ENCODE results near the gene CHL1. TPM values are rescaled to one million over a fixed set of nuclear protein-coding genes. Genes with fewer than 3 reads are reported as not detected.

CHL1 gene
- total RNA-seq, 2 experiments from 2014 or later = not detected

DNA sequence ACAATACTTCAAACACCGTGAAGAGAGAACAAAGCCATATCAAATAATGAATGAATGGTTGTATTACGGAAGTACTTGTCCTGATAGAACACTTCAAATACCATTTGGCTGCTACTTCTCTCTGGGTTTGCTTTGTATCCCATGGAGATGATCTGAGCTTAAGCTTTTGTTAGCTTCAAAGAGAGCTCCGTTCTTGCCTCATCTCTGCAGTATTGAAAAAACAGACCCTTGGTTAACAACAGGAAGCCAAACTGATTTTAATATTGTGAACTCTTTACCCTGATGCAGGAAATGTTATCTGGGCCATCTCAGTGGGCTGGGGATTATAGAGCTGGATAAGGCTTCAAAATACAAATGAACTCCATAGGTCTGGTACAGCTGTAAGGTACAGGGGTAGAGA lies 101.0 kb downstream of the CHL1 start:
- Mint-ChIP-seq H3K4me1 (ENCODE audit: low read depth) (no peaks in the 10 kb centered on the region), H3K9me3 (ENCODE audit: insufficient read depth) (peaks cover 6% of the 10 kb centered on the region), H3K27me3 (ENCODE audit: low read depth) (no peaks in the 10 kb centered on the region), H3K36me3 (ENCODE audit: low read depth) (no peaks in the 10 kb centered on the region), H3K4me3 (no peak overlapping the region), H3K27ac (no peak overlapping the region)
- ATAC-seq (no peak), DNase-seq (no peak)
- POLR2A ChIA-PET = no interaction called here
- CTCF ChIA-PET = no interaction called here

DNA sequence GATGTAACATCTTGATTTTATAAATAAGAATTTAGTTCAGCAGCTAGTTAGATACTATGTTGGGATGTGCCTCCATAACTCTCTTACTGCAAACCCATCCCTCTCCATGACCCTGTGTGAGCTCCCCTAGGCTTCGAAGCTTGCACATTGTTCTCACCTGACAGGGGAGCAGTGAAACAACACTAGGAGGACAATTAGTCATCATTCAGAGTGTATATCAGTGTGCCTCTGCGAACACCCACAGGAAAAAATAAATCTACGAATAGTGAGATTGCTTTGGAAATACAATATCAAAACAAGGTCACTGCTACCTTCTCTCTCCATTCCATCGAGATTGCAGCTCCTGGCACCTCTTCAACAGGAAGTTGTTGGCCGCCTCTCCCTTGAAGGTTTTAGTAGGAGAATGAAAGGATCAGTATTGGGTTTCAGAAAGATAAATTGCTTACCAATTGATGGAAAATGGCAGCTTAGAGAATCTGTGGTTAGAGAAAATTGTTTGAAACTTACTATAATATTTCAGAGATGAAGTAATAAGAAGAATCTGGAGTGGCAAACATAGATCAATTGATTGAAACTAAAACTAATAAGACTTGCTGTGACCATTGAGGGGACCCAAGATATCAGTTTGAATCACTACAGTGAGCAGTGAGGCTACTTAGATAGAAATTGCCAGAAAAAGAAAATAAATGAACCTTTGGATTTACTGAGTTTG lies 103.2 kb downstream of the CHL1 start:
- Mint-ChIP-seq H3K9me3 (ENCODE audit: insufficient read depth) (peaks cover 9% of the 10 kb centered on the region), H3K27me3 (ENCODE audit: low read depth) (no peaks in the 10 kb centered on the region), H3K4me3 (no peak overlapping the region), H3K36me3 (ENCODE audit: low read depth) (no peaks in the 10 kb centered on the region), H3K4me1 (ENCODE audit: low read depth) (no peaks in the 10 kb centered on the region), H3K27ac (no peak overlapping the region)
- ATAC-seq = no peak
- DNase-seq = no peak
- ChIA-PET POLR2A (no interaction called here), CTCF (no interaction called here)

DNA sequence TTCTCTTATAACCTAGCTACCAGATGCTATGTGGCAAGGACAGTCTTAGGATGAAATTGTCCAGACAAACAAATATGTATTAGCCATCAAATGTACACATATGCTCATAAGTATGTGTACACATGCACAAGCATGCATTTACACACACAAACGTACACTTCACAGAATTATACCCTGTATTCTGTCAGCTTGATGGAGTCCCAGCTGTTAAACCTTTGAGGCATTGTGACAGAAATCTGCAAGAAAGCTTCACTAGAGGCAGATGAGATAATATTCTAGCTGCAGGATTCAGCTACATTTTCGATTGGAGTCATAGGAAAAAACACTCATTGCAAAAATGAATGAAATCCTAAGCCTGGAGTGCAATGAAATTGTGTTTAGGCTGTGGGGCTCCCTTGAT lies 110.6 kb downstream of the CHL1 start:
- no peaks in the 10 kb centered on the region for H3K27me3 Mint-ChIP-seq (ENCODE audit: low read depth)
- H3K4me3 Mint-ChIP-seq = no peak overlapping the region
- H3K27ac Mint-ChIP-seq = no peak overlapping the region
- ChIA-PET POLR2A (no interaction called here), CTCF (no interaction called here)
- ATAC-seq = no peak
- H3K9me3 Mint-ChIP-seq (ENCODE audit: insufficient read depth) = peaks cover 4% of the 10 kb centered on the region
- no peaks in the 10 kb centered on the region for H3K4me1 Mint-ChIP-seq (ENCODE audit: low read depth)
- DNase-seq = no peak
- no peaks in the 10 kb centered on the region for H3K36me3 Mint-ChIP-seq (ENCODE audit: low read depth)

DNA sequence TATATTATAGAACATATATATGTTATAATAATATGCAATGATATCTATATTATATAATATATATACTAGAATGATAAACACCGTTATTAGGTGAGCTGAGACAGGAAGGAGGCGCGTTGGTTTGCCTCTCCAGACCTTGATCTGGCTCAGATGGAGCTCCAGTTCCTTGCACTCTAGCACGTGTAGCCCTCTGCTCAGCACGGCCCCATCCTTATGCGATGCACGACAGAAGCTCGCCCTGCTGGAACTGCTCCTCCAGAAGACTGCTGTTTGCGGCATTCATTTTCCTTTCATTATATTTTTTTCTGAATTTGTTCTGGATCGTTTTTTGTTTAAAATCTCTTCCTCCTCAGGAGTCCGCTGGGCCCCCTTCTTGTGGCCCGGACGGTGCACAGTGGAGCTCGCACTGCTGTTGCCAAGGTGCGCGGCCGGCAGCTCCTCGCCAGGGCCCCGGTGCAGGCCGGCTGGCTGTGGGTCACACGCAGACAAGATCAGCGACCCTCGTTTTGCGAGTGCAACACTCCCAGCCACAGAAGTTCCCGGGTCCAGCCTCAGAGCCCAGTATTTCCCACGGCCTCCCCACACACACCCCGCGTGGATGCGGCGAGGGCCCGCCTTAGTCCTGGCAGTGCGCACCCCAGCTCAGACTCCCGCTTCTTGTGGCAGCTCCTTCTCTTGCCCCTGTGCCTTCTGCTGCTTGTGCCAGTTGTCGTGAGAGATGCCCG lies 112.2 kb downstream of the CHL1 start:
- Mint-ChIP-seq H3K9me3 (ENCODE audit: insufficient read depth) (peaks cover 4% of the 10 kb centered on the region), H3K4me3 (no peak overlapping the region), H3K27ac (no peak overlapping the region), H3K27me3 (ENCODE audit: low read depth) (no peaks in the 10 kb centered on the region), H3K4me1 (ENCODE audit: low read depth) (no peaks in the 10 kb centered on the region), H3K36me3 (ENCODE audit: low read depth) (no peaks in the 10 kb centered on the region)
- ATAC-seq (no peak), DNase-seq (no peak)
- CTCF ChIA-PET = interaction anchor here (0.9 kb wide), 1 partner anchor 45 kb away, joined by 3 read pairs; no protein-coding TSS in a partner anchor
- POLR2A ChIA-PET = no interaction called here

DNA sequence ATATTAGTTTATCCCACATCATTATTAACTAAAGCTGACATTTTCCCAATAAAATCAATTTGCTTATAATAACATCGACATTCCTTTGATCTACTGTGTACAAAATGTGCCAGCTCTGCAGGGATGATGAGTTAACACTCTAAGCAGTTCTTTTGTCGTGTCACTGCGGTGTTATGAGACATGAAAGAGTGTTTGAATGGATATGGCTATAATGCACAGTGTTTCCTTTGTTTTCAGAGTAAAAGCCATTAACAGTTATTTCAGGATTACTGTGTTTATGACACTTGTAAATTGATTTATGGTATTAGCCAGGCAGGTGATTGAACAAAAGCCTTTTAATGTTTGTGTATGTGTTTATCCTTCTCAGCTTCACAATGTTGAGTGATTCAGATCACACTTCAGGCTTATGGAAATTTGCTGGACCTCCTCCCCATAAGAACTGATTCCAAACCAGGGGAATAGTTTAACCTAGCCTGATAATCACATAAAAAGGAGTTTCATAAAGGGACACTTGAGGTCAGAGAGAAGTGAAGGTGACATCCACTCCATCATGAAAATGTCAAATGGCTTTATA lies 115.7 kb downstream of the CHL1 start:
- no peaks in the 10 kb centered on the region for H3K9me3 Mint-ChIP-seq (ENCODE audit: insufficient read depth)
- CTCF ChIA-PET = no interaction called here
- DNase-seq (no peak), ATAC-seq (no peak)
- POLR2A ChIA-PET = no interaction called here
- no peak overlapping the region for H3K27ac Mint-ChIP-seq
- no peak overlapping the region for H3K4me3 Mint-ChIP-seq
- no peaks in the 10 kb centered on the region for H3K36me3 Mint-ChIP-seq (ENCODE audit: low read depth)
- no peaks in the 10 kb centered on the region for H3K27me3 Mint-ChIP-seq (ENCODE audit: low read depth)
- H3K4me1 Mint-ChIP-seq (ENCODE audit: low read depth) = no peaks in the 10 kb centered on the region

DNA sequence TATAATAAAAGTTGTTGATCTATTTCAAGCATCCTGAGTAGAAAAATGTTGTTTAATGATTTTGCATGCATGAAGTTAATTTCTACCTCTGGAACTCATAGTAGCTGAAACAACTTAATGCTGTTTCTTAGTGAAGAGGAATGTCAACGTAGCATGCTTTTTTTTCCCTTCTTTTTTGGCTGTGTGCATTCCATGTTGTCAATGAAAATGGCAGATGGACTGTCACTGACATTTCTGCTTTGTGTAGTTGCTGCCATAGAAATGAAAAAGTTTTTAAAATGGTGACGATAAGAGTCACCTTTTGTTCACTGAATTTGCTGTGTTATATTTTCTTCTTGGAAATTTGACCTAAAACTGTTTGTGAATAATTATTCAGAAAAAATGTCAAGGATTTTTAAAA lies 116.3 kb downstream of the CHL1 start:
- no peak for ATAC-seq
- Mint-ChIP-seq H3K36me3 (ENCODE audit: low read depth) (no peaks in the 10 kb centered on the region), H3K27me3 (ENCODE audit: low read depth) (no peaks in the 10 kb centered on the region), H3K27ac (no peak overlapping the region), H3K9me3 (ENCODE audit: insufficient read depth) (no peaks in the 10 kb centered on the region), H3K4me1 (ENCODE audit: low read depth) (no peaks in the 10 kb centered on the region), H3K4me3 (no peak overlapping the region)
- no peak for DNase-seq
- CTCF ChIA-PET = no interaction called here
- POLR2A ChIA-PET = no interaction called here

DNA sequence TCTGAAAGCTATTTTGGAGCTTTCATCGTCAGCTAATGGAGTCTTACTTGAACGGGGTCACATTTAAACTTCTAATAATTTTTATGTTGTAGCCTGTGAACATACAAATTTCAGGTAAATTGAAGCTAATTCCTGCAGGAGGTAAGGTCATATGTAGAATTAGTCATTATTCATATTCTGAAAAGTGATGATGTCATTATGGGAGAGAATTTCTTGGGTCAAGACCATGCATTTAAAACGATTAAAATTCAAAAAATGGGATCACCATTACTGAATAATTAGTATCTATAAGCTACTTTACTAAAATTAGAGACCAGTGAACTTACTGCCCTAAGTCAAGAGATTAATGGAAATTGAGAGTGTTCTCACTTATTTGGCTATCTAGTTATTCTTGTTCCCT lies 120.4 kb downstream of the CHL1 start:
- no peaks in the 10 kb centered on the region for H3K36me3 Mint-ChIP-seq (ENCODE audit: low read depth)
- no peak for DNase-seq
- no peak overlapping the region for H3K4me3 Mint-ChIP-seq
- H3K27me3 Mint-ChIP-seq (ENCODE audit: low read depth) = no peaks in the 10 kb centered on the region
- no peak overlapping the region for H3K27ac Mint-ChIP-seq
- no peaks in the 10 kb centered on the region for H3K9me3 Mint-ChIP-seq (ENCODE audit: insufficient read depth)
- H3K4me1 Mint-ChIP-seq (ENCODE audit: low read depth) = no peaks in the 10 kb centered on the region
- ATAC-seq = no peak
- CTCF ChIA-PET = interaction anchor here (1.5 kb wide), 1 partner anchor 37 kb away, joined by 5 read pairs; no protein-coding TSS in a partner anchor
- POLR2A ChIA-PET = no interaction called here

DNA sequence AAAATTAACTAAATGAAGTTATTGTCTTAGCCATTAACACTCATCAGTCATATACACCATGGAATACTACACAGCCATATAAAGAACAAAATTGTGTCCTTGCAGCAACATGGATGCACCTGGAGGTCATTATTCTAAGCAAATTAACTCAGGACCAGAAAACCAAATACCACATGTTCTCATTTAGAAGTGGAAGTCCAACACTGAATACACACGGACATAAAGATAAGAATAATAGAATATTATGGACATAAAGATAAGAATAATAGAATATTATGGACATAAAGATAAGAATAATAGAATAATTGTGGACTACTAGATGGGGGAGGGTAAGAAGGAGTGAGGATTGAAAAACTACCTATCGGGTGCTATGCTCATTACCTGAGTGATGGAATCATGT lies 122.3 kb downstream of the CHL1 start:
- no peak for DNase-seq
- Mint-ChIP-seq H3K27ac (no peak overlapping the region), H3K27me3 (ENCODE audit: low read depth) (no peaks in the 10 kb centered on the region), H3K36me3 (ENCODE audit: low read depth) (no peaks in the 10 kb centered on the region), H3K4me3 (no peak overlapping the region), H3K9me3 (ENCODE audit: insufficient read depth) (no peaks in the 10 kb centered on the region), H3K4me1 (ENCODE audit: low read depth) (no peaks in the 10 kb centered on the region)
- POLR2A ChIA-PET = no interaction called here
- ATAC-seq = no peak
- CTCF ChIA-PET = no interaction called here

DNA sequence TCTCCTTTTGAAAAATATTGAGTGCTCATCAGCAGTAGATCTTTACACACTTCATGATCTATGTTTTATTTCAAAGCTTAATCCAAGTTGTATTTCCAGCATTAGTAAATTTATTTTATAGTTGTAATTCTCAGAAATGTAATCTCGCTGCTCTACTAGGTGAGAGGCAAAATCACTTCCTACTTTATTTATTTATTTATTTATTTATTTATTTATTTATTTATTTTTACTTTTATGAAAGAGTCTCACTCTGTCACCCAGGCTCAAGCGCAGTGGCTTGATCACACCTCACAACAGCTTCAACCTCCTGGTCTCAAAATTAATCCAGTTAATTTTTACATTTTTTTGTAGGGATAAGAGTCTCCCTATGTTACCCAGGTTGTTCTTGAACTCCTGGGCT lies 127.9 kb downstream of the CHL1 start:
- Mint-ChIP-seq H3K4me1 (ENCODE audit: low read depth) (no peaks in the 10 kb centered on the region), H3K4me3 (no peak overlapping the region), H3K36me3 (ENCODE audit: low read depth) (no peaks in the 10 kb centered on the region), H3K27me3 (ENCODE audit: low read depth) (no peaks in the 10 kb centered on the region), H3K27ac (no peak overlapping the region), H3K9me3 (ENCODE audit: insufficient read depth) (no peaks in the 10 kb centered on the region)
- CTCF ChIA-PET = no interaction called here
- POLR2A ChIA-PET = no interaction called here
- ATAC-seq (no peak), DNase-seq (no peak)

DNA sequence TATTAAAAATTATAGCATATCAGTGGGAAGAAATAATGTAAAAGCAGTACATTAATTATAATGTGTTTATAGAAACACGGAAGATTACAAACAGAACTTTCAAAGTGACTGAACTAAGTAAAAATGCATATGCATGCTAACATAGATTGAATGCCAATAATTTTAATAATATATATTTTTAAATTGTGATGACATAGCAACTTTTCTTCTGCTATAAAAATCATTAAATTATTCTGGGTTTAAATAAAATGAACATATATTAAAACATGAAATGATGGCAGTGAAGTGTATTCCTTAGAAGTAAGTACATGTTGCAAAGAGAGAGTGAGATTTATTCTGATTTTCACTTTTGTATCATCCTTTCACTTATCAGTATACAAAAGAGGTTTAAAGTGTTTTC lies 128.9 kb downstream of the CHL1 start:
- ChIA-PET POLR2A (no interaction called here), CTCF (no interaction called here)
- DNase-seq = no peak
- Mint-ChIP-seq H3K36me3 (ENCODE audit: low read depth) (no peaks in the 10 kb centered on the region), H3K27me3 (ENCODE audit: low read depth) (no peaks in the 10 kb centered on the region), H3K4me1 (ENCODE audit: low read depth) (no peaks in the 10 kb centered on the region), H3K27ac (no peak overlapping the region), H3K9me3 (ENCODE audit: insufficient read depth) (no peaks in the 10 kb centered on the region), H3K4me3 (no peak overlapping the region)
- no peak for ATAC-seq

DNA sequence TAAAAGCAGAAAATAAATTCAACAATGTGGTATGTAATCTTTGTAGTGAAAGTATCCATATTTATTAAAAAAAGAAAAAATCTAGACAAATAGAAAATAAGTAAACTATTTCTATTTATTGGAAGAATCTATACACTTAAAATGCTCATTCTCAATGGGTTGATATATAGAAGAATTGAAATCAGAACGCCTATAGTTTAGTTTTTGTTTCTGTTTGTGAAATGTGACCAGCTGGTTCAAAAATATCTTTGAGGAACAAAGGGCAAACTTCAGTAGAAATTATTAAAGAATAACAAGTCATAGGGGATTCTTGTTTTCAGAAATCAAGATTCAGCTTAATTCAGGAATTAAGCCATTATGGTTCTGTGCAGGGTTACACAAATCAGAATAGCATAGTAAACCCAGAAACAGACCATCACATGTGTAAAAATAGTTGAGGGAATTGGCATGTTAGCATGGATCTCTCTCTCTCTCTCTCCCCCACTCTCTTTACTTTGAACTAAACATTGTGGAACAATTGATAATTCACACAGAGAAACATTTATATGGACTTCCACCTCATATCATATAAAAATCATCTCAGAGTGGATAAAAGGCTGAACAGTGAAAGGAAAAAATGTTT lies 134.0 kb downstream of the CHL1 start:
- H3K27ac Mint-ChIP-seq = no peak overlapping the region
- H3K36me3 Mint-ChIP-seq (ENCODE audit: low read depth) = no peaks in the 10 kb centered on the region
- H3K4me1 Mint-ChIP-seq (ENCODE audit: low read depth) = no peaks in the 10 kb centered on the region
- ChIA-PET POLR2A (no interaction called here), CTCF (no interaction called here)
- no peaks in the 10 kb centered on the region for H3K27me3 Mint-ChIP-seq (ENCODE audit: low read depth)
- ATAC-seq = no peak
- no peak overlapping the region for H3K4me3 Mint-ChIP-seq
- no peak for DNase-seq
- H3K9me3 Mint-ChIP-seq (ENCODE audit: insufficient read depth) = no peaks in the 10 kb centered on the region

DNA sequence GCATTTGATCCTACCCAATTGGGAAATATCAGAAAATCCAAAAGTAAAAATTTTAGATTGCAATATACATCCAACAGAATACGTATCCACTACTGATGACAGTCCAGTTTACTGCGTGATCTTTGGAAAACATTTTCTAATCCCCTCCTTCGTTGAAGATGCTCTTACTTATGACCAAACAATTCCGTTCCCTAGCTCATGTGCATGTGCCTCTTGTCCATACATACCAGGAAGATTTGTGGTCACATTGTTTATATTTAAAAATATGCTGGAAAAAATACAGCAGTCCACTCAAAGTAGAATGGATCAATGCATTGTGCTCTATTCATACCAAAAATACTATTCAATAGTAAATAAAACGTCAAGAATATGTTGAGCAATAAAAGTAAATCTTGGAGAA lies 135.3 kb downstream of the CHL1 start:
- Mint-ChIP-seq H3K4me1 (ENCODE audit: low read depth) (no peaks in the 10 kb centered on the region), H3K36me3 (ENCODE audit: low read depth) (no peaks in the 10 kb centered on the region), H3K9me3 (ENCODE audit: insufficient read depth) (no peaks in the 10 kb centered on the region), H3K27ac (no peak overlapping the region), H3K4me3 (no peak overlapping the region), H3K27me3 (ENCODE audit: low read depth) (no peaks in the 10 kb centered on the region)
- no peak for DNase-seq
- CTCF ChIA-PET = no interaction called here
- POLR2A ChIA-PET = no interaction called here
- ATAC-seq = no peak
